Measurements from ENCODE around the gene DNAJC5. TPM values are rescaled to one million over a fixed set of nuclear protein-coding genes. Genes with fewer than 3 reads are reported as not detected.

DNAJC5 gene
- total and polyA plus RNA-seq, 9 of the 15 experiments (the other 6 are each of a cell fraction or from before 2014, with no cell fraction given): 0.95 to 42.8 (median 23.4) TPM

- TF ChIP-seq ARNT (IDR thresholded peaks at IDR 0.05) (no peak), SMARCA5 (IDR thresholded peaks at IDR 0.05) (no peak), NFATC3 (IDR thresholded peaks at IDR 0.05) (no peak), FUS (optimal IDR thresholded peaks at IDR 0.05; ENCODE audit: low read depth, low read length) (peak; percentile 13), FOXP4 (CRISPR knock-in tag; IDR thresholded peaks at IDR 0.05; ENCODE audit: borderline replicate concordance) (peak; percentile 77; the same call in 1 of the 2 replicates), SRSF7 (optimal IDR thresholded peaks at IDR 0.05; ENCODE audit: low read depth, low read length) (no peak), POLR2H (tag; IDR thresholded peaks at IDR 0.05; ENCODE audit: low read depth) (peak; percentile 79; the same call in 1 of the 2 replicates)
- TF ChIP-seq, protein P1, sequence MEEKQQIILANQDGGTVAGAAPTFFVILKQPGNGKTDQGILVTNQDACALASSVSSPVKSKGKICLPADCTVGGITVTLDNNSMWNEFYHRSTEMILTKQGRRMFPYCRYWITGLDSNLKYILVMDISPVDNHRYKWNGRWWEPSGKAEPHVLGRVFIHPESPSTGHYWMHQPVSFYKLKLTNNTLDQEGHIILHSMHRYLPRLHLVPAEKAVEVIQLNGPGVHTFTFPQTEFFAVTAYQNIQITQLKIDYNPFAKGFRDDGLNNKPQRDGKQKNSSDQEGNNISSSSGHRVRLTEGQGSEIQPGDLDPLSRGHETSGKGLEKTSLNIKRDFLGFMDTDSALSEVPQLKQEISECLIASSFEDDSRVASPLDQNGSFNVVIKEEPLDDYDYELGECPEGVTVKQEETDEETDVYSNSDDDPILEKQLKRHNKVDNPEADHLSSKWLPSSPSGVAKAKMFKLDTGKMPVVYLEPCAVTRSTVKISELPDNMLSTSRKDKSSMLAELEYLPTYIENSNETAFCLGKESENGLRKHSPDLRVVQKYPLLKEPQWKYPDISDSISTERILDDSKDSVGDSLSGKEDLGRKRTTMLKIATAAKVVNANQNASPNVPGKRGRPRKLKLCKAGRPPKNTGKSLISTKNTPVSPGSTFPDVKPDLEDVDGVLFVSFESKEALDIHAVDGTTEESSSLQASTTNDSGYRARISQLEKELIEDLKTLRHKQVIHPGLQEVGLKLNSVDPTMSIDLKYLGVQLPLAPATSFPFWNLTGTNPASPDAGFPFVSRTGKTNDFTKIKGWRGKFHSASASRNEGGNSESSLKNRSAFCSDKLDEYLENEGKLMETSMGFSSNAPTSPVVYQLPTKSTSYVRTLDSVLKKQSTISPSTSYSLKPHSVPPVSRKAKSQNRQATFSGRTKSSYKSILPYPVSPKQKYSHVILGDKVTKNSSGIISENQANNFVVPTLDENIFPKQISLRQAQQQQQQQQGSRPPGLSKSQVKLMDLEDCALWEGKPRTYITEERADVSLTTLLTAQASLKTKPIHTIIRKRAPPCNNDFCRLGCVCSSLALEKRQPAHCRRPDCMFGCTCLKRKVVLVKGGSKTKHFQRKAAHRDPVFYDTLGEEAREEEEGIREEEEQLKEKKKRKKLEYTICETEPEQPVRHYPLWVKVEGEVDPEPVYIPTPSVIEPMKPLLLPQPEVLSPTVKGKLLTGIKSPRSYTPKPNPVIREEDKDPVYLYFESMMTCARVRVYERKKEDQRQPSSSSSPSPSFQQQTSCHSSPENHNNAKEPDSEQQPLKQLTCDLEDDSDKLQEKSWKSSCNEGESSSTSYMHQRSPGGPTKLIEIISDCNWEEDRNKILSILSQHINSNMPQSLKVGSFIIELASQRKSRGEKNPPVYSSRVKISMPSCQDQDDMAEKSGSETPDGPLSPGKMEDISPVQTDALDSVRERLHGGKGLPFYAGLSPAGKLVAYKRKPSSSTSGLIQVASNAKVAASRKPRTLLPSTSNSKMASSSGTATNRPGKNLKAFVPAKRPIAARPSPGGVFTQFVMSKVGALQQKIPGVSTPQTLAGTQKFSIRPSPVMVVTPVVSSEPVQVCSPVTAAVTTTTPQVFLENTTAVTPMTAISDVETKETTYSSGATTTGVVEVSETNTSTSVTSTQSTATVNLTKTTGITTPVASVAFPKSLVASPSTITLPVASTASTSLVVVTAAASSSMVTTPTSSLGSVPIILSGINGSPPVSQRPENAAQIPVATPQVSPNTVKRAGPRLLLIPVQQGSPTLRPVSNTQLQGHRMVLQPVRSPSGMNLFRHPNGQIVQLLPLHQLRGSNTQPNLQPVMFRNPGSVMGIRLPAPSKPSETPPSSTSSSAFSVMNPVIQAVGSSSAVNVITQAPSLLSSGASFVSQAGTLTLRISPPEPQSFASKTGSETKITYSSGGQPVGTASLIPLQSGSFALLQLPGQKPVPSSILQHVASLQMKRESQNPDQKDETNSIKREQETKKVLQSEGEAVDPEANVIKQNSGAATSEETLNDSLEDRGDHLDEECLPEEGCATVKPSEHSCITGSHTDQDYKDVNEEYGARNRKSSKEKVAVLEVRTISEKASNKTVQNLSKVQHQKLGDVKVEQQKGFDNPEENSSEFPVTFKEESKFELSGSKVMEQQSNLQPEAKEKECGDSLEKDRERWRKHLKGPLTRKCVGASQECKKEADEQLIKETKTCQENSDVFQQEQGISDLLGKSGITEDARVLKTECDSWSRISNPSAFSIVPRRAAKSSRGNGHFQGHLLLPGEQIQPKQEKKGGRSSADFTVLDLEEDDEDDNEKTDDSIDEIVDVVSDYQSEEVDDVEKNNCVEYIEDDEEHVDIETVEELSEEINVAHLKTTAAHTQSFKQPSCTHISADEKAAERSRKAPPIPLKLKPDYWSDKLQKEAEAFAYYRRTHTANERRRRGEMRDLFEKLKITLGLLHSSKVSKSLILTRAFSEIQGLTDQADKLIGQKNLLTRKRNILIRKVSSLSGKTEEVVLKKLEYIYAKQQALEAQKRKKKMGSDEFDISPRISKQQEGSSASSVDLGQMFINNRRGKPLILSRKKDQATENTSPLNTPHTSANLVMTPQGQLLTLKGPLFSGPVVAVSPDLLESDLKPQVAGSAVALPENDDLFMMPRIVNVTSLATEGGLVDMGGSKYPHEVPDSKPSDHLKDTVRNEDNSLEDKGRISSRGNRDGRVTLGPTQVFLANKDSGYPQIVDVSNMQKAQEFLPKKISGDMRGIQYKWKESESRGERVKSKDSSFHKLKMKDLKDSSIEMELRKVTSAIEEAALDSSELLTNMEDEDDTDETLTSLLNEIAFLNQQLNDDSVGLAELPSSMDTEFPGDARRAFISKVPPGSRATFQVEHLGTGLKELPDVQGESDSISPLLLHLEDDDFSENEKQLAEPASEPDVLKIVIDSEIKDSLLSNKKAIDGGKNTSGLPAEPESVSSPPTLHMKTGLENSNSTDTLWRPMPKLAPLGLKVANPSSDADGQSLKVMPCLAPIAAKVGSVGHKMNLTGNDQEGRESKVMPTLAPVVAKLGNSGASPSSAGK (IDR thresholded peaks at IDR 0.05): peak; percentile 42; the same call in 1 of the 2 replicates
- TF ChIP-seq, protein P2, sequence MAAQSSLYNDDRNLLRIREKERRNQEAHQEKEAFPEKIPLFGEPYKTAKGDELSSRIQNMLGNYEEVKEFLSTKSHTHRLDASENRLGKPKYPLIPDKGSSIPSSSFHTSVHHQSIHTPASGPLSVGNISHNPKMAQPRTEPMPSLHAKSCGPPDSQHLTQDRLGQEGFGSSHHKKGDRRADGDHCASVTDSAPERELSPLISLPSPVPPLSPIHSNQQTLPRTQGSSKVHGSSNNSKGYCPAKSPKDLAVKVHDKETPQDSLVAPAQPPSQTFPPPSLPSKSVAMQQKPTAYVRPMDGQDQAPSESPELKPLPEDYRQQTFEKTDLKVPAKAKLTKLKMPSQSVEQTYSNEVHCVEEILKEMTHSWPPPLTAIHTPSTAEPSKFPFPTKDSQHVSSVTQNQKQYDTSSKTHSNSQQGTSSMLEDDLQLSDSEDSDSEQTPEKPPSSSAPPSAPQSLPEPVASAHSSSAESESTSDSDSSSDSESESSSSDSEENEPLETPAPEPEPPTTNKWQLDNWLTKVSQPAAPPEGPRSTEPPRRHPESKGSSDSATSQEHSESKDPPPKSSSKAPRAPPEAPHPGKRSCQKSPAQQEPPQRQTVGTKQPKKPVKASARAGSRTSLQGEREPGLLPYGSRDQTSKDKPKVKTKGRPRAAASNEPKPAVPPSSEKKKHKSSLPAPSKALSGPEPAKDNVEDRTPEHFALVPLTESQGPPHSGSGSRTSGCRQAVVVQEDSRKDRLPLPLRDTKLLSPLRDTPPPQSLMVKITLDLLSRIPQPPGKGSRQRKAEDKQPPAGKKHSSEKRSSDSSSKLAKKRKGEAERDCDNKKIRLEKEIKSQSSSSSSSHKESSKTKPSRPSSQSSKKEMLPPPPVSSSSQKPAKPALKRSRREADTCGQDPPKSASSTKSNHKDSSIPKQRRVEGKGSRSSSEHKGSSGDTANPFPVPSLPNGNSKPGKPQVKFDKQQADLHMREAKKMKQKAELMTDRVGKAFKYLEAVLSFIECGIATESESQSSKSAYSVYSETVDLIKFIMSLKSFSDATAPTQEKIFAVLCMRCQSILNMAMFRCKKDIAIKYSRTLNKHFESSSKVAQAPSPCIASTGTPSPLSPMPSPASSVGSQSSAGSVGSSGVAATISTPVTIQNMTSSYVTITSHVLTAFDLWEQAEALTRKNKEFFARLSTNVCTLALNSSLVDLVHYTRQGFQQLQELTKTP (IDR thresholded peaks at IDR 0.05; ENCODE audit: low read depth in 1 of 2, partially characterized antibody in 2 of 2): peak in 1 of 2 experiments; percentile 97
These were observed 61.1 kb downstream of the DNAJC5 start, which contains the start of gene UCKL1 (continued) for GRCh38 chr20:63955827-63956663.
